ENCODE data around the gene GK2.

- TF ChIP-seq CTCF (IDR thresholded peaks at IDR 0.05; ENCODE audit: poor library complexity): no peak
- no peak for TF ChIP-seq EZH2phosphoT487 (IDR thresholded peaks at IDR 0.05; ENCODE audit: low read depth, severe bottlenecking, unreplicated experiment)
These were observed 47.2 kb upstream of the GK2 start for GRCh38 chr4:79455216-79455615.

Measured in hepatocyte (in vitro differentiated cells).